ENCODE data around the gene LTBR.
"Not testable (repeated sequence)": the region's sequence is repeated elsewhere in the genome, so short reads cannot be mapped to it uniquely, and the experiment has no call there.

The LTBR gene

DNA sequence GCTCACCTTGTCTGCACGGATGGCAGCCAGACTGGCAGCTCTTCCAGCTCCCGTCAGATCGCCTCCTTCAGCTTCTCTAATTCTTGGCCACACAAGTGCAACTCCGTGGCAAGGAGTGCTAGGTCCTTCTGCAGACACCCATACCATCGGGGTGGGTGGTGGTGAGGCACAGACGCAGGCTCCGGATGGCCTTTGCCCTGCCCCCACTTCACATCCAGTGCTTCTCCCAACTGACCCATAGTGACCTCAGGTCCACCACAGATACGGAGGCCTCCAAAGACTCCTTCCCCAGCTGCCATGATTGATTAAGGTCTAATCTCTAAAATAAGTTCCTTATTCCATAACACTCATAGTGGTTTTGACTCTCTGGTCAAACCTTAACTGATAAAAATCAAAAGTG lies 40.9 kb downstream of the LTBR start:
- DNase-seq (ENCODE audit: low read depth in 1 of 2, low spot score in 1 of 2), result no peak

DNA sequence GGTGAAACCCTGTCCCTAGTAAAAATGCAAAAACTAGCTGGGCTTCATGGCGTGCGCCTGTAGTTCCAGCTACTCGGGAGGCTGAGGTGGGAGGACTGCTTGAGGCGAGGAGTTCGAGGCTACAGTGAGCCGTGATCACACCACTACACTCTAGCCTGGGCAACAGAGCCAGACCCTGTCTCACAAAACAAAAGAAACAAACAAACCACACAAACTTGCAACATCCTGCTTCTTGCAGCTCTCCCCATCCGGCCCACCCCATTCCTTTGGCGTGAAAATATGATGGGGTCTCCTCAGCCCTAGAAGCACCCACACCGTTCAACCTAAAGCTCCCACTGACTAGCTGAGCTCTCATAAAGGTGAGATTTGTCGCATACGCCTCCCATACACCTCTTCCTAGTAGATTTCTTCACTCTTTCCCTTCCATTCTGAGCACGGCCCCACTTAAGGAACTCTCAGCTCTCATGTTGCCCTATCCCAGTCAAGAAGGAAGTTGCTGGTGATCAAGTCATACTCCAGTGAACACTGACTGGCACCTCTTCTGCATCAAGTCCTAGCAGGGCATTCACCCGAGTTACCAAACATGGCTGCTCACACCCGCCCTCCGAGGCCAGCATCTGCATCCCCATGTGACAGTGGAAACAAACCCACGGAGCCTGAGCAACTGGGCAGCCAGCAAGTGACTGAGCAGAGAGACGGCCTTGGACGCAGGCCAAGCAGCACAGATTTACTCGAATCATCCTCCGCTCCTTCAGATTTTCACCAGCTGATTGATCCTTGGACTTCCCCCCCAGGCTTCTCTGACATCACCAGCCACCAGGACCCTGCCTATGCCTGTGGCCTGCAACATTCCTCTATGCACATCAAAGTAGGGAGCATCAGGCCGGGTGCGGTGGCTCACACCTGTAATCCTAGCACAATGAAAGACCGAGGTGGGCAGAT lies 41.9 kb downstream of the LTBR start:
- no peak for DNase-seq (ENCODE audit: low read depth in 1 of 2, low spot score in 1 of 2)

DNA sequence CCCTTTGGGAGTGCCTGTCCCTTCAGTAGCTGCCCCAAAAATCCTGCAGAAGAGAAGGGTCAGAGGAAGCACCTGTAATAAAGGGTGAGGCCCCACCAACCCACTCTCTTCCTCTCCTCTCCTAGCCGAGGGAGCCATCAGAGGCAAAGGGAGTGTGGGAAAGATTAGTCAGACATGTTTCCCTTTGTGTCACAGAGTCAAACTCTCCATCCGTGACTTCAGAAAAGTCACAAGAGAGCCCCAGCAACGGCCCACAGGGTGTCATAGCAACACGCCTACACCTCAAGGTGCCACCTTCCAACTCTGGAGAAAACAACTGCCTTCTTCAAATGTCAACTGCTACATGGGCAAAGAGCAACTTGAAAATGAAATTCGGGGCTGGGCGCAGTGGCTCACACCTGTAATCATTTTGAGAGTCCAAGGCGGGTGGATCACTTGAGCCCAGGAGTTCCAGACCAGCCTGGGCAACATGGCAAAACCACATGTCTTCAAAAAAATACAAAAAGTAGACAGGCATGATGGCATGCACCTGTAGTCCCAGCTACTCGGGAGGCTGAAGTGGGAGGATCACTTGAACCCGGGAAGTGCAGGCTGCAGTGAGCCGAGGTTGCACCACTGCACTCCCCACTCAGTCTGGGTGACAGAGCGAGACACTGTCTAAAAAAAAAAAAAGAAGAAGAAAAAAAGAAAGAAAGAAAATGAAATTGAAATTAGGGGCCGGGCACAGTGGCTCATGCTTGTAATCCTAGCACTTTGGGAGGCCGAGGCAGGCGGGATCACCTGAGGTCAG lies 43.1 kb downstream of the LTBR start:
- peak; percentile 52 to 78 for DNase-seq (ENCODE audit: low read depth in 1 of 2, low spot score in 1 of 2)

DNA sequence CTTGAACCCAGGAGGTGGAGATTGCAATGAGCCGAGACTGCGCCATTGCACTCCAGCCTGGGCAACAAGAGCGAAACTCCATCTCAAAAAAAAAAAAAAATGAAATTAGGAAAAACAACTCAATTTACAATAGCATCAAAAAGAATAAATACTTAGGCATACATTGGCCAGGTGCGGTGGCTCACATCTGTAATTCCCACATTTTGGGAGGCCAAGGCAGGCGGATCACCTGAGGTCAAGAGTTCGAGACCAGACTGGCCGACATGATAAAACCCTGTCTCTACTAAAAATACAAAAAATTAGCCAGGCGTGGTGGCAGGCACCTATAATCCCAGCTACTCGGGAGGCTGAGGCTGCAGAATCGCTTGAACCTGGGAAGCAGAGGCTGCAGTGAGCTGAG lies 43.8 kb downstream of the LTBR start:
- DNase-seq (ENCODE audit: low read depth in 1 of 2, low spot score in 1 of 2), result not testable (repeated sequence)

DNA sequence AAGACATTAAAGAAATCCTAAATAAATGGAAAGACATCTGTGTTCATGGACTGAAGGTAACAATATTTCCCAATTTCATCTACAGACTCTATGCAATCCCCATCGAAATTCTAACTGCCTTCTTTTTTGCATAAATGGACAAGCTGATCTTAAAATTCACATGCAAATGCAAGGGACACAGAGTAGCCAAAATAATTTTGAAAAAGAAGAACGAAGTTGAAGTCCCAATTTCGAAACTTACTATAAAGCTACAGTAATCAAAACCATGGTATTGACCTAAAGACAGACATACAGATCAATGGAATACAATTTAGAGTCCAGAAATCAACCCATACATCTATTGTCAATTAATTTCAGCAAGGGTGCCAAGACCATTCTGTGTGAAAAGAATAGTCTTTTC lies 44.4 kb downstream of the LTBR start:
- DNase-seq (ENCODE audit: low read depth in 1 of 2, low spot score in 1 of 2), result no peak

DNA sequence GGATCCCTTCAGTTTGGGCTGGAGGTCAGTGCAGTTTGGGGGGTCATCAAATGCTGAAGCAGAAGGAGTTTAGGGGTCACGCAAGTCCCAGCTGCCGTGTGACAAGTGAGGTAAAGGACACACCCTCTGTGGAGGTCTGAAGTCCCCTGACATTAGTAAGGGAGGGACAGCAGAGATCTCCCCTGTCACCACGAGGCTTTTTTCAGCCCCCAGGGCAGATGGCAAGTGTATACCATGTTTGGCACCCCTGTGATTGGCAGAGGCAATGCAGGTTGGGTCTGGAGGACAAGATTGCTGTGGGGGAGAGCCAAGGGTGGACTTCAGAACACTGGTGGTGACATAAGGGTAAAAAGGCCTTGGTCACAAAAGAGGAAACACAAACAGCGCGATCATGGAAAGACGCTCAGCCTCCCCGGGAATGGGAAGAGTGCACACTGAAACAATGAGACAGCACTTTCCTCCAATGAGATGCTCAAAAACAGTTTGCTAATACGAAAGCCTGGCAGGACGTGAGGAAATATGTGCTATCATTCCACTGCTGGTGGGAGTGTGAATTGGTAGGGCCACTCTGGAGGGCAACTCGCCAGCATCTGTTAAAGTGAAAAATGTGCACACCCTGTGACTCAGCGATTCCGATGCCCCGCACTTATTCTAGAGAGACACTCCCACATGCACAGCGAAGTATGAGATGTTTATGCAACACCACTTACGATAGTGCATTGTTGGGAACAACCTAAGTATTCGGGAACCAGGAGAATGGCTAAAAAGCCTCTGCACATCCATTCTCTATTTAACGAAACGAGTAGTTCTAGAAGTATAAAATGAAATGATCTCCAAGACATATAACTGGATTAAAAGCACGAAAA lies 46.4 kb downstream of the LTBR start:
- DNase-seq (ENCODE audit: low read depth in 1 of 2, low spot score in 1 of 2), result no peak

DNA sequence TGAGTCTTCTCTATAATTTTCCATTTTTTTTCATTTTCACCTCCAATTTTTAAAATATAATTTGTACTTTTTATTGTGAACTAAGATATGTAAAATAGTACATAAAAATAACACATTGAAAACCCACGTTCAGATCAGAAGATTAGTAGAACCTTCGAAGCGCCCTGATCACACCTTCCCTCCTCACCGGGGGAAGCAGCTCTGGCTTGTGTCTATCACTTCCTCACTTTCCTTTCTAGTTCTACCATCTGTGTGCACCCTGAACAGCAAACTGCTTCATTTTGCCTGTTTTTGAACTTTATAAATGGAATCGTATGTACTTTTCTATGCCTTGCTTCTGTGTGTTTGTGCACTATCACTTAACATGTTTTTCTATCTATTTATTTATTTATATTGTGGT lies 49.0 kb downstream of the LTBR start:
- no peak for DNase-seq (ENCODE audit: low read depth in 1 of 2, low spot score in 1 of 2)

DNA sequence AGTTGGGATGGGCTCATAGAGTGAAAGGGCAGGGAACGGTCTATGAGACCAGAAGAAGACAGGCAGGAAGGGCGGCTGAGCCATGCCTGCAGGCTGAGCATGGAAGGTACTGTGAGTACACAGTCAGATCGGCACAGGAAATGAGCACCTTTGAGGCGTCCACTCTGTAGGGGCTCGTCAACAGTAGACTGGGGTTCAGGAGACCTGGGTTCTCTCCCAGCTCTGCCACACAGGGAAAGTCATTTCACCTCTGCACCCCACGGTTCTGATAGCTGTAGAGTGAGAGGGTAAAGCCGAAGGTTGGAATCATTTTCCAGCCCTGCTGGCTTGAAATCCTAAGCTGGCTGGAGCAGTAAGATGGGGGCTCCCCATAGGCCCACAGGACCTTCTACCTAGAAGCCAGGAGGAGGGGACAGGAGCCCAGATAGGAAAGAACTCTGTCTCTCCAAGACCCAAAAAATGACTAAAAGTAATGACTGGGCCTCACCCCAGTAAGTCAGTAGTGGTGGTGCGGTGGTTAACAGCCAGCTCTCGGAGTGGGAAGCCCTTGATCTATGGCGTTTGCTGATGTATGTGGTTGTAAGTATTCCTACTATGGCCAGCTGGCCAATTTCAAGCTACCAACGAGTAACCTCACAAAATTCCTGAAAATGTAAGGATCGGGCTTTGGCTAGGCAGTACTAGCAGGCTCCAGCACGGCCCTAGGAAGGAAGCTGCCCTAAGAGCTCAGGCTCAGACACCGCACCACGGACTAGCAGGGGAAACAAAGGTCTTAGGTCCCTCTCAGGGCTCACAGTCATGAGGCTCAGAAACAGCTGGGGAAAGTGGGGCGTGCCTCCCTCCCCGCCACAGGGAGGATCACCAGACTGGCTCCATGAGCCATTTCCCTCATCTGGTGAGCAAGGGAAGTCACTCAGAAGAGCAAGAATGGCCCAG lies 50.5 kb downstream of the LTBR start:
- DNase-seq (ENCODE audit: low read depth in 1 of 2, low spot score in 1 of 2), result no peak

DNA sequence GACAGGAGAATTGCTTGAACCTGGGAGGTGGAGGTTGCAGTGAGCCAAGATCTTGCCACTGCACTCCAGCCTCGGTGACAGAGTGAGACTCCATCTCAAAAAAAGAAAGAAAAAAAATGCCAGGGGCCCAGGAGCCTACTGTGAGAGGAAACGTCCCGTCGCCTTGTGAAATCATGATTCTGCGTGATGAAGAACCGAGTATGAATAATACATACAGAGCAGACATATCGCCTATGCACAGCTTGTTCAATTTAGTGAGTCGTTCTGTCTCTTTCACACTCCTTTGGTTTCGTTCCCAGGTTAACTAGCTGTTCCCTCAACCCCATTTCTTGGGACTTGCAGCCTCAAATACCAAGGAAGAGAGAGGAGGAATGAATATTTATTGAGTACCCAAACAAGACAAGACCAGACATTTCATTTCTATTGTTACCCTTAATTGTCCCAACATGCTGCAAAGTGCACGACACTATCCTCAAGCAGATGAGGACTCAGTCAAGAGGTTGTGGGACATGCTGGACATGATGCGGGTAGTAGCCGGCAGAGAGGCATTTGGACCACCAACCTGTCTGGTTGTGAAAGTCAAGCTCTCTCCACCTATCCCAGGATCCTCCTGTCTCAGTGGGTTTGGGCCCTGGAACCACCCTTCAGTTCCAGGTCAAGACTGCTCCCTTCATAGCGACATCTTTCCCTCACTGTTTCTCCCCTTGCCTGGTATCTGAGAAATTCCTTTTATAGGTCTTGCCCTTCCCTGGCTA lies 52.2 kb downstream of the LTBR start:
- DNase-seq (ENCODE audit: low read depth in 1 of 2, low spot score in 1 of 2), result no peak

DNA sequence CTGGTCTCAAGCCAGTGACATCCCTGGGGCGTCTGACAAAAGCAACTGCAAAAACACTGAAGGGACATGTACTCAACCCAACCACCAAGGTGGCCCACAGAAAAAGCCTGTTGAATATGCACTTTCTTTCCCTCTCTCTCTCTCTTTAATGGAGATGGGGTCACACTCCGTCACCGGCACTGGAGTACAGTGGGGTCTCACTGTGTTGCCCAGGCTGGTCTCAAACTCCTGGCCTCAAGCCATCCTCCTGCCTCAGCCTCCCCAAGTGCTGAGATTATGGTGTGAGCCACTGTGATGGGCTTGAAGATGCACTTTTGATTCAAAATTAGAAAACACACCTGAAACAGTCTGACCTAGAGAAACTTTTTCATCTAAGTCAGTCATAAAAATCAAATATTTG lies 53.6 kb downstream of the LTBR start:
- DNase-seq (ENCODE audit: low read depth in 1 of 2, low spot score in 1 of 2), result no peak

DNA sequence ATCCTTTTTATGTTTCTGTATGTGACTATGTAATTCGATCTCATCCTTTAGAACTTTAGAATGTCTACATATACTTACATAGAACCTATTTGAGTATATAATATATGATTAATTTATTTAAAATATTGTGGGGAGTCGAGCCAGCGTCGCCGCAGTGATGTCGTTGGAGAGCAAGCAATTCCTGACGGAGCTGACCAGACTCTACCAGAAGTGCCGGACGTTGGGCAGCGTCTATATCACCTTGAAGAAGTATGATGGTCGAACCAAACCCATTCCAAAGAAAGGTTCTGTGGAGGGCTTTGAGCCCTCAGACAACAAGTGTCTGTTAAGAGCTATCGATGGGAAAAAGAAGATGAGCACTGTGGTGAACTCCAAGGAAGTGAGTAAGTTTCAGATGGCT lies 54.4 kb downstream of the LTBR start:
- DNase-seq (ENCODE audit: low read depth in 1 of 2, low spot score in 1 of 2), result no peak

DNA sequence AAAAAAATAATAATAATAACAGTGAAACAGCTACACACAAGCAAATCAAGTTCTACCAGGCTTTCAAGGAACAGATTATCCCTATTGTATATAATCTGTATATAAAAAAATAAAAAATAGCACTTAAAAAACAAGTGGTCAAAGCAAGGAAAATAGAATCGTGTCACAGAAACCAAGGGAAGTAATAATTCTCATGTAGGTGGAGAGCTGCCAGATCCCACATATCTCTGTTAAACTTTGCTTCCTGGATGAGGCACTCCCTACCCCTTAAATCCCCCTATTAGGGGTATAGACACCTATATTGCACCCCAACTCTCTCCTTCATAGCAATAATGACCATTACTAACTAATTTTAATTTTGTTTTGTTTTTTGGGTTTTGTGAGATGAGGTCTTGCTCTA lies 56.4 kb downstream of the LTBR start:
- no peak for DNase-seq (ENCODE audit: low read depth in 1 of 2, low spot score in 1 of 2)

Measured in activated T-helper 1 cell treated with anti-CD3 and anti-CD28 coated beads, Interleukin-2, amount 50 U/mL, for 16 hours (primary cell).